ENCODE results near the gene ZSWIM8. TPM values are rescaled to one million over a fixed set of nuclear protein-coding genes. Genes with fewer than 3 reads are reported as not detected.

The ZSWIM8 gene
- total RNA-seq, 1 donor from 2014 or later = 46.2 TPM

DNA sequence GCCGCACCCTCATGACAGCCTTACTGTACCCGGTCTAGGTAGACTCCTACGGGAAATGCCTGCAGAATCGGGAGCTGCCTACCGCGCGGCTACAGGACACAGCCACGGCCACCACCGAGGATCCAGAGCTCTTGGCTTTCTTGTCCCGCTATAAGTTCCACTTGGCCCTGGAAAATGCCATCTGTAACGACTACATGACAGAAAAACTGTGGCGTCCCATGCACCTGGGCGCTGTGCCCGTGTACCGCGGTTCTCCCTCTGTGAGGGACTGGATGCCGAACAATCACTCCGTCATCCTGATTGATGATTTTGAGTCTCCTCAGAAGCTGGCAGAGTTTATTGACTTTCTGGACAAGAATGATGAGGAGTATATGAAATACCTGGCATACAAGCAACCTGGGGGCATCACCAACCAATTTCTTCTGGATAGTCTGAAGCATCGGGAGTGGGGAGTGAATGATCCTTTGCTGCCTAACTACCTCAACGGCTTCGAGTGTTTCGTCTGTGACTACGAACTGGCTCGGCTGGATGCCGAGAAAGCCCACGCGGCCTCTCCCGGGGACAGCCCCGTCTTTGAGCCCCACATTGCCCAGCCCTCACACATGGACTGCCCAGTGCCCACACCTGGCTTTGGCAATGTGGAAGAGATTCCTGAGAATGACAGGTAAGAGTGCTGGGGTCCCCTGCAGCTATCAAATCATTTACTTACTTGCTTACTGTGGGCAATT is 12.1 kb upstream of the ZSWIM8 start:
- no peak for TF ChIP-seq CTCF (IDR thresholded peaks at IDR 0.05; ENCODE audit: borderline replicate concordance)
- no peaks in the 10 kb centered on the region for H3K9me3 ChIP-seq (replicated peaks)
- peaks cover 64% of the 10 kb centered on the region for H3K4me1 ChIP-seq
- H3K27me3 ChIP-seq (ENCODE audit: low read depth) = no peaks in the 10 kb centered on the region
- peaks cover 71% of the 10 kb centered on the region for H3K36me3 ChIP-seq
- H3K27ac ChIP-seq (replicated peaks) = peak overlapping the region; percentile 99
- intact Hi-C loops (cut with micrococcal nuclease) = no loop called here
- DNase-seq = no peak
- peak overlapping the region; percentile 97 for H3K4me3 ChIP-seq

GRCh38 chr10:73774637-73775036 is 10.8 kb upstream of the ZSWIM8 start:
- peak overlapping the region; percentile 99 for H3K27ac ChIP-seq (replicated peaks)

GRCh38 chr10:73779018-73779417 is 6.4 kb upstream of the ZSWIM8 start:
- Histone ChIP-seq H3K9me3 (replicated peaks) (no peaks in the 10 kb centered on the region), H3K4me3 (no peak overlapping the region), H3K36me3 (peaks cover 53% of the 10 kb centered on the region), H3K4me1 (peaks cover 65% of the 10 kb centered on the region), H3K27ac (replicated peaks) (no peak overlapping the region), H3K27me3 (ENCODE audit: low read depth) (no peaks in the 10 kb centered on the region)
- intact Hi-C loops (cut with micrococcal nuclease) = no loop called here
- no peak for TF ChIP-seq CTCF (IDR thresholded peaks at IDR 0.05; ENCODE audit: borderline replicate concordance)
- DNase-seq = no peak

More at GRCh38 chr10:73774637-73775036, 10.8 kb upstream of the ZSWIM8 start:
- Histone ChIP-seq H3K36me3 (peaks cover 71% of the 10 kb centered on the region), H3K27me3 (ENCODE audit: low read depth) (no peaks in the 10 kb centered on the region), H3K4me1 (peaks cover 64% of the 10 kb centered on the region), H3K9me3 (replicated peaks) (no peaks in the 10 kb centered on the region), H3K4me3 (peak overlapping the region; percentile 97)
- TF ChIP-seq CTCF (IDR thresholded peaks at IDR 0.05; ENCODE audit: borderline replicate concordance) = no peak
- intact Hi-C loops (cut with micrococcal nuclease) = no loop called here
- DNase-seq = no peak

DNA sequence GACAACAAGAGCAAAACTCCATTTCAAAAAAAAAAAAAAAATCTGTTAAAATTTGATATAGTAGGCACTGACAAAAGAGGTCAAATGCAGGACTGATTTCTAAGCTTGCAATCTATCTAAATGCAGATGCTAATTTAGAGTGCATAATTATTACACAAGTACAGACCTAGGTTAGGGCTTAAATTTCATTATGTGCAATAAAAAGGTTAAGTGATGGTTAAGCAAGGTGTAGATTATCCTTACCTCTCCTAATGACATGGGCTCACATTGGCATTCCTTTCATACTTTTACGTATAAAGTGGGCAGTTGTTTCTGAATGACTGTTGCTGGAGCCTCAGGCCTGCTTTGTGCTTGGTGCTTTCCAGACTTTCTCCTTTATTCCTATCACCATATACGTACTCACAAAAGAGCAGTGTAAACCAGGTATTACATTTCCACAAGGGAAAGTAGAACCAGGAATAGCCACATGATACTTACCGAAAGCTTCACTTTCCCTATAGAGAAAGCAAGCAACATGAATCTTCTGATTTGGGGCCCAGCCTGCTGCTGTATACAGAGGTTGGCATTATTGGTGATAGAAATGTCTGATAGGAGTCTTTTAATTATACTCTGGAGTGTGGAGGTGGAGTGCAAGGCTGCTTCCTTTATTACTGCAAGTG is 5.7 kb upstream of the ZSWIM8 start:
- peaks cover 50% of the 10 kb centered on the region for H3K36me3 ChIP-seq
- no peaks in the 10 kb centered on the region for H3K27me3 ChIP-seq (ENCODE audit: low read depth)
- intact Hi-C loops (cut with micrococcal nuclease) = no loop called here
- no peaks in the 10 kb centered on the region for H3K9me3 ChIP-seq (replicated peaks)
- peaks cover 65% of the 10 kb centered on the region for H3K4me1 ChIP-seq
- DNase-seq = no peak
- H3K4me3 ChIP-seq = no peak overlapping the region
- no peak overlapping the region for H3K27ac ChIP-seq (replicated peaks)
- no peak for TF ChIP-seq CTCF (IDR thresholded peaks at IDR 0.05; ENCODE audit: borderline replicate concordance)

DNA sequence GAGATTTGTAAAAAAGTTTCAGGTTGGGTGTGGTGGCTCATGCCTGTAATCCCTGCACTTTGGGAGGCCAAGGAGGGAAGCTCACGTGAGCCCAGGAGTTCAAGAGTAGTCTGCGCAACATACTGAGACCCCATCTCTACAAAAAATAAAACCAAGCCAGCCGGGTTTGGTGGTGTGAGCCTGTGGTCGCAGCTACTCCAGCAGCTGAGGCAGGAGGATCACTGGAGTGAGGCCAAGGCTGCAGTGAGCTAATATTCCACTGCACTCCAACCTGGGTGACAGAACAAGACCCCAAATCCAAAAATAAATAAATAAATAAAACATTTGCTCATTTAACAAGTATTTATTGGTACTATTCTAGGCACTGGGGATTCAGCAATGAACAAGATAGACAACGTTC is 5.1 kb upstream of the ZSWIM8 start:
- Histone ChIP-seq H3K9me3 (replicated peaks) (no peaks in the 10 kb centered on the region), H3K4me1 (peaks cover 63% of the 10 kb centered on the region), H3K27me3 (ENCODE audit: low read depth) (no peaks in the 10 kb centered on the region), H3K36me3 (peaks cover 47% of the 10 kb centered on the region), H3K27ac (replicated peaks) (no peak overlapping the region), H3K4me3 (no peak overlapping the region)
- DNase-seq = no peak
- no peak for TF ChIP-seq CTCF (IDR thresholded peaks at IDR 0.05; ENCODE audit: borderline replicate concordance)
- intact Hi-C loops (cut with micrococcal nuclease) = no loop called here
